T-helper 9 cell (primary cell): ENCODE measurements around the gene TMEM101.
"Not testable (repeated sequence)": the region's sequence is repeated elsewhere in the genome, so short reads cannot be mapped to it uniquely, and the experiment has no call there.

Source experiments
- DNase-seq: peaks from one replicate; pipeline ENCODE4 v3.0.0-alpha.2; 2020

TMEM101 gene

GRCh38 chr17:43974382-43975266 lies 40.1 kb downstream of the TMEM101 start:
- no peak for DNase-seq

GRCh38 chr17:43972444-43973212 lies 42.1 kb downstream of the TMEM101 start:
- not testable (repeated sequence) for DNase-seq

- not testable (repeated sequence) for DNase-seq
Observed at GRCh38 chr17:43971436-43971835, 43.3 kb downstream of the TMEM101 start.

GRCh38 chr17:43970366-43970765 lies 44.4 kb downstream of the TMEM101 start:
- no peak for DNase-seq

- no peak for DNase-seq
Observed at GRCh38 chr17:43967251-43967875, 47.4 kb downstream of the TMEM101 start.

GRCh38 chr17:43966276-43966675 lies 48.5 kb downstream of the TMEM101 start:
- DNase-seq: no peak

GRCh38 chr17:43962479-43962878 lies 52.3 kb downstream of the TMEM101 start:
- no peak for DNase-seq

GRCh38 chr17:43961954-43962353 lies 52.8 kb downstream of the TMEM101 start:
- DNase-seq: no peak

- DNase-seq: not testable (repeated sequence)
Observed at GRCh38 chr17:43961292-43961691, 53.5 kb downstream of the TMEM101 start.
